GM12878 (cell line): Measurements from ENCODE around the gene GAR1. TPM values are rescaled to one million over a fixed set of nuclear protein-coding genes. Genes with fewer than 3 reads are reported as not detected.

Source experiments
- ATF2 ChIP-seq: IDR thresholded peaks from 2 replicates; pipeline ENCODE4 v1.6.1; 2012; ENCODE audit warnings: low read length, inconsistent platforms
- BCL11A ChIP-seq: IDR thresholded peaks from 2 replicates; pipeline ENCODE4 v1.6.1; 2011; ENCODE audit warnings: low read depth, low read length
- CBFB ChIP-seq: IDR thresholded peaks from 2 replicates; pipeline ENCODE4 v1.6.1; 2016; ENCODE audit warnings: antibody characterized with exemption, low read depth
- CHD2 ChIP-seq: IDR thresholded peaks from 2 replicates; pipeline ENCODE4 v1.6.1; 2011; ENCODE audit warnings: low read depth, low read length, improper control_type of control experiment, borderline replicate concordance
- CHD4 ChIP-seq: fragments of 200-600 bp; sonication (generic); IDR thresholded peaks from 2 replicates; pipeline ENCODE4 v1.6.1; 2016; ENCODE audit warnings: mild to moderate bottlenecking
- EED ChIP-seq: sonication (generic); IDR thresholded peaks from 2 replicates; pipeline ENCODE4 v1.6.1; 2016; ENCODE audit warnings: antibody characterized with exemption, low read depth
- ETV6 ChIP-seq, 2 experiments: fragments of 450-650 bp in 1 of 2; IDR thresholded peaks in 1 of 2; conservative IDR thresholded peaks in 1 of 2; 2 replicates each; pipeline ENCODE4 v1.6.1; 2014; ENCODE audit warnings: antibody characterized with exemption in 1 of 2, borderline replicate concordance in 1 of 2, low read depth in 1 of 2, mild to moderate bottlenecking in 1 of 2, moderate library complexity in 1 of 2
- GATAD2B ChIP-seq: fragments of 450-650 bp; conservative IDR thresholded peaks from 2 replicates; pipeline ENCODE4 v1.6.1; 2017; ENCODE audit warnings: low read depth, mild to moderate bottlenecking, moderate library complexity
- HSF1 ChIP-seq: fragments of 150-350 bp; IDR thresholded peaks from 2 replicates; pipeline ENCODE4 v1.6.1; 2014; ENCODE audit warnings: mild to moderate bottlenecking, low read depth, low read length
- IRF4 ChIP-seq: IDR thresholded peaks from 2 replicates; pipeline ENCODE4 v1.6.1; 2011; ENCODE audit warnings: low read depth, low read length
- IRF5 ChIP-seq: fragments of 450-650 bp; IDR thresholded peaks from 2 replicates; pipeline ENCODE4 v1.6.1; 2017; ENCODE audit warnings: borderline replicate concordance
- JUNB ChIP-seq: IDR thresholded peaks from 2 replicates; pipeline ENCODE4 v1.6.1; 2016; ENCODE audit warnings: antibody characterized with exemption, mild to moderate bottlenecking
- NR2C1 ChIP-seq: fragments of 450-650 bp; IDR thresholded peaks from 2 replicates; pipeline ENCODE4 v1.6.1; 2017; ENCODE audit warnings: antibody characterized with exemption, mild to moderate bottlenecking, moderate library complexity
- PAX8 ChIP-seq: fragments of 450-650 bp; IDR thresholded peaks from 2 replicates; pipeline ENCODE4 v1.6.1; 2017; ENCODE audit warnings: mild to moderate bottlenecking, moderate library complexity
- POLR2AphosphoS5 ChIP-seq: IDR thresholded peaks from 2 replicates; pipeline ENCODE4 v1.6.1; 2011; ENCODE audit warnings: mild to moderate bottlenecking, low read length, inconsistent platforms
- RBBP5 ChIP-seq: fragments of 200-600 bp; sonication (generic); conservative IDR thresholded peaks from 2 replicates; pipeline ENCODE4 v1.6.1; 2016
- RELB ChIP-seq: fragments of 450-650 bp; IDR thresholded peaks from 2 replicates; pipeline ENCODE4 v1.6.1; 2017; ENCODE audit warnings: low read depth, mild to moderate bottlenecking, moderate library complexity
- RUNX3 ChIP-seq: IDR thresholded peaks from 2 replicates; pipeline ENCODE4 v1.6.1; 2012; ENCODE audit warnings: low read length, inconsistent platforms
- SIX5 ChIP-seq: IDR thresholded peaks from 2 replicates; pipeline ENCODE4 v1.6.1; 2011; ENCODE audit warnings: mild to moderate bottlenecking, low read depth, low read length, moderate library complexity; ENCODE audit not compliant: severe bottlenecking
- SKIL ChIP-seq: fragments of 450-650 bp; IDR thresholded peaks from 2 replicates; pipeline ENCODE4 v1.6.1; 2017; ENCODE audit warnings: mild to moderate bottlenecking, low read depth, inconsistent platforms; ENCODE audit not compliant: poor library complexity, severe bottlenecking
- SMAD5 ChIP-seq: IDR thresholded peaks from 2 replicates; pipeline ENCODE4 v1.6.1; 2016; ENCODE audit warnings: antibody characterized with exemption, low read depth
- WRNIP1 ChIP-seq: IDR thresholded peaks from 2 replicates; pipeline ENCODE4 v1.6.1; 2011; ENCODE audit warnings: low read depth, low read length, improper control_type of control experiment, borderline replicate concordance
- ZNF217 ChIP-seq: fragments of 450-650 bp; IDR thresholded peaks from 2 replicates; pipeline ENCODE4 v1.6.1; 2017; ENCODE audit warnings: antibody characterized with exemption, mild to moderate bottlenecking
- polyA plus RNA-seq, 11 experiments: library from polyadenylated mRNA; depleted of rRNA in 4 of 11; unstranded in 6 of 11; stranded (reverse) in 5 of 11; fragments of >200 nt; fragmentation: Nextera tagmentation in 4 of 11; fragmentation: Illumina TruSeq in 1 of 11; extraction: Ambion mirVana in 4 of 11; extraction: Trizol in 1 of 11; gene quantifications; 1 replicate in 1 of 11; 2 replicates in 10 of 11; pipeline versions ENCODE4 v1.2.1 to v1.2.3, GENCODE V29; 2011 to 2016; ENCODE audit warnings: inconsistent platforms in 2 of 11, missing spikeins in 2 of 11, low read depth in 1 of 11
- total RNA-seq, 4 experiments: library from RNA; depleted of rRNA in 3 of 4; stranded (reverse); fragments of >200 nt in 3 of 4; fragmentation: Illumina TruSeq in 1 of 4; extraction: Trizol in 1 of 4; gene quantifications; 2 replicates each; pipeline versions ENCODE4 v1.2.1 to v1.2.3, GENCODE V29; 2013 to 2021

GAR1 gene
- total and polyA plus RNA-seq, 10 of the 15 experiments (the other 5 are each of a cell fraction or from before 2014, with no cell fraction given) = 11.7 to 76.3 (median 29.8) TPM

- peak; percentile 39 for TF ChIP-seq SIX5
- TF ChIP-seq SKIL = no peak
- no peak for TF ChIP-seq RBBP5
- TF ChIP-seq IRF4 = peak; percentile 33; the same call in 1 of the 2 replicates
- no peak for TF ChIP-seq ZNF217
- peak; percentile 55 for TF ChIP-seq RUNX3
- no peak for TF ChIP-seq ETV6 (conservative IDR thresholded peaks at IDR 0.05 in 1 of 2, IDR thresholded peaks at IDR 0.05 in 1 of 2; ENCODE audit: borderline replicate concordance in 1 of 2, low read depth in 1 of 2)
- no peak for TF ChIP-seq WRNIP1
- TF ChIP-seq NR2C1 = peak; percentile 72
- TF ChIP-seq IRF5 = no peak
- TF ChIP-seq ATF2 = peak; percentile 29; the same call in 1 of the 2 replicates
- no peak for TF ChIP-seq CHD4
- TF ChIP-seq EED = peak; percentile 23; the same call in 1 of the 2 replicates
- TF ChIP-seq HSF1 = no peak
- TF ChIP-seq CHD2 = 0 out of 2 replicates have a peak, but pooled peaks have one; percentile 27
- peak; percentile 89 for TF ChIP-seq POLR2AphosphoS5
- TF ChIP-seq GATAD2B = no peak; the same call in 1 of the 2 replicates
- TF ChIP-seq SMAD5 = no peak
- peak; percentile 93; the same call in 1 of the 2 replicates for TF ChIP-seq RELB
- no peak for TF ChIP-seq JUNB
- TF ChIP-seq PAX8 = no peak
- peak; percentile 83; the same call in 1 of the 2 replicates for TF ChIP-seq CBFB
- no peak for TF ChIP-seq BCL11A
Measured at GRCh38 chr4:109815151-109816081, at the start of gene GAR1 (continued).
